ENCODE results near the gene KIAA1958.

Gene KIAA1958

GRCh38 chr9:112717661-112718331, 231.2 kb downstream of the KIAA1958 start, which contains the start of gene INIP:
Gene INIP (minus strand): TSS chr9:112718117. CDS start chr9:112716485, 1,632 bp downstream.
- peak; percentile 90 to 95 (median 93) for DNase-seq (ENCODE audit: low read depth in 2 of 3, low spot score in 1 of 3)

Measured in stimulated activated CD4-positive, alpha-beta T cell treated with anti-CD3 and anti-CD28 coated beads, Interleukin-12 subunit alpha, Interleukin-12 subunit beta, amount 100 ng/mL, for 48 hours (primary cell).